Measurements from ENCODE around the gene CEMIP2. TPM values are rescaled to one million over a fixed set of nuclear protein-coding genes. Genes with fewer than 3 reads are reported as not detected.

CEMIP2 gene
- polyA plus RNA-seq, 1 of the 3 experiments (the other 2 are of a cell fraction): 39.8 TPM

GRCh38 chr9:71637926-71638325, 130.4 kb downstream of the CEMIP2 start:
- ChIA-PET POLR2A (no interaction called here), CTCF (no interaction called here)
- Histone ChIP-seq H3K4me3 (ENCODE audit: low read depth in 2 of 2, low read length in 1 of 2) (no peak overlapping the region), H3K9me3 (no peaks in the 10 kb centered on the region), H3K4me2 (no peak overlapping the region), H3F3A (replicated peaks; ENCODE audit: insufficient read depth) (no peaks in the 10 kb centered on the region), H3K9me2 (no peaks in the 10 kb centered on the region), H3K9ac (no peak overlapping the region), H3K4me1 (ENCODE audit: control insufficient read depth in 1 of 2, insufficient read depth in 2 of 2, low read depth in 1 of 2, low read length in 1 of 2) (no peaks in the 10 kb centered on the region), H3K79me2 (ENCODE audit: insufficient read depth) (no peaks in the 10 kb centered on the region), H3K27me3 (ENCODE audit: insufficient read depth) (peaks cover 17% of the 10 kb centered on the region; the same call in 1 of the 2 replicates), H3K36me3 (replicated peaks in 1 of 2; ENCODE audit: control insufficient read depth in 1 of 2, insufficient read depth in 2 of 2, low read length in 1 of 2) (no peaks in the 10 kb centered on the region), H2AFZ (ENCODE audit: low read depth) (no peak overlapping the region), H4K20me1 (ENCODE audit: insufficient read depth) (no peaks in the 10 kb centered on the region), H3K27ac (ENCODE audit: low read depth in 2 of 2, low read length in 1 of 2) (no peak overlapping the region)
- WGBS (ENCODE audit: low lambda C conversion rate): 6% methylated on average over 5 of the region's 5 CpGs
- DNase-seq: no peak
- TF ChIP-seq MXI1 (IDR thresholded peaks at IDR 0.05; ENCODE audit: low read depth, low read length): no peak
- TF ChIP-seq JUND (IDR thresholded peaks at IDR 0.05): no peak
- no peak for TF ChIP-seq FOXM1 (IDR thresholded peaks at IDR 0.05; ENCODE audit: low read depth)
- TF ChIP-seq TCF12 (IDR thresholded peaks at IDR 0.05): no peak
- TF ChIP-seq MAX (IDR thresholded peaks at IDR 0.05; ENCODE audit: low read depth): no peak
- TF ChIP-seq FOSL2 (IDR thresholded peaks at IDR 0.05; ENCODE audit: borderline replicate concordance, low read depth): no peak
- no peak for TF ChIP-seq USF1 (IDR thresholded peaks at IDR 0.05; ENCODE audit: borderline replicate concordance, low read depth)
- no peak for TF ChIP-seq USF2 (IDR thresholded peaks at IDR 0.05; ENCODE audit: borderline replicate concordance, low read depth, low read length)
- TF ChIP-seq SMC3 (IDR thresholded peaks at IDR 0.05; ENCODE audit: low read depth, low read length): no peak
- no peak for TF ChIP-seq EP300 (IDR thresholded peaks at IDR 0.05; ENCODE audit: borderline replicate concordance in 1 of 2, low read depth in 1 of 2, low read length in 1 of 2)
- no peak for TF ChIP-seq REST (IDR thresholded peaks at IDR 0.05; ENCODE audit: low read depth, low read length)
- no peak for TF ChIP-seq NFIC (IDR thresholded peaks at IDR 0.05; ENCODE audit: borderline replicate concordance)
- TF ChIP-seq RXRA (IDR thresholded peaks at IDR 0.05; ENCODE audit: borderline replicate concordance, low read depth): no peak
- no peak for TF ChIP-seq PBX3 (IDR thresholded peaks at IDR 0.05)
- TF ChIP-seq EZH2phosphoT487 (IDR thresholded peaks at IDR 0.05; ENCODE audit: borderline replicate concordance, low read depth): no peak
- TF ChIP-seq TEAD4 (IDR thresholded peaks at IDR 0.05; ENCODE audit: borderline replicate concordance, insufficient read depth): no peak
